Stimulated activated CD8-positive, alpha-beta memory T cell treated with anti-CD3 and anti-CD28 coated beads, Interleukin-15, amount 100 ng/mL, for 1 hour (primary cell): ENCODE data around the gene EML3.
"Not testable (repeated sequence)": the region's sequence is repeated elsewhere in the genome, so short reads cannot be mapped to it uniquely, and the experiment has no call there.

Source experiments
- DNase-seq: peaks from one replicate; pipeline ENCODE4 v3.0.0-alpha.2; 2020; ENCODE audit warnings: low read depth

Gene EML3

DNA sequence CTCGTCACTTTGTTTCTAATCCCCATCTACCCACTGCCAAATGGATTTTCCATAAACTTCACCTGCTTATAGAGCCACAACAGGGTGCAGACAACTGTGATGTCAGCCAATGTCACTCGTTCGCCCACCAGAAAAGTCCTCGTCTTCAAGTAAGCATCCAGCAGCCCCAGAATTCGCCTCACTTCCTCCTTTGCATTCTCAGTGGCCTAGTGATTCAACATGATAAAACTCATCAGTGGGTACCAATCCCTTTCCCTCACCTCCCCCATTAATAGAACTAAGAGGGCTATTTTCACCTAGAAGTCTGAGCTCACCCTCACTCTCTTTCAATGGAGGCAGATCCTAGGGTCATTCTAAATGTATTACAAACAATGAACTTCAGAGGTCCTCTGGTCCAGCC lies 41.7 kb downstream of the EML3 start:
- DNase-seq, result not testable (repeated sequence)

GRCh38 chr11:62569611-62570010 lies 43.0 kb downstream of the EML3 start:
- DNase-seq, result no peak

- no peak for DNase-seq
Measured at GRCh38 chr11:62567018-62567633, 45.4 kb downstream of the EML3 start.

DNA sequence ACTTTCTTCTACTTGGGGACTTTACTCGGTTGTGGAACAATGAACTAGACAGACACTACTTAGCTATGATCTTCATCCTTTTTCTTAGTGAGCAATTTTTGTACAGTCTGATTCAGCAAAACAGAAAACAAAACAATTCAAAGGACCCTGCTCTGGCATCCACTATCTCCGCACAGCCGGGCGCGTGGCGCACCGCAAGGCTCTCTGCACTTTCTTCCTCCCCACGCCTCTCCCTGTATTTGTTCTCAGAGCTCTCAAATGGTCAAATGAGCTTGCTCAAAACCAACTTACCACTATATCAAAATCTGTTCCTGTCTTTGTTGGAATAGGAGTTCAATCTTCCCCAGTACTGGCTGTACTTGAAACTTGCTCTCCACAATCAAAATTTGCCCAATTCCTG lies 46.3 kb downstream of the EML3 start:
- DNase-seq, result no peak

GRCh38 chr11:62565100-62565802 lies 47.3 kb downstream of the EML3 start:
- DNase-seq, result no peak

DNA sequence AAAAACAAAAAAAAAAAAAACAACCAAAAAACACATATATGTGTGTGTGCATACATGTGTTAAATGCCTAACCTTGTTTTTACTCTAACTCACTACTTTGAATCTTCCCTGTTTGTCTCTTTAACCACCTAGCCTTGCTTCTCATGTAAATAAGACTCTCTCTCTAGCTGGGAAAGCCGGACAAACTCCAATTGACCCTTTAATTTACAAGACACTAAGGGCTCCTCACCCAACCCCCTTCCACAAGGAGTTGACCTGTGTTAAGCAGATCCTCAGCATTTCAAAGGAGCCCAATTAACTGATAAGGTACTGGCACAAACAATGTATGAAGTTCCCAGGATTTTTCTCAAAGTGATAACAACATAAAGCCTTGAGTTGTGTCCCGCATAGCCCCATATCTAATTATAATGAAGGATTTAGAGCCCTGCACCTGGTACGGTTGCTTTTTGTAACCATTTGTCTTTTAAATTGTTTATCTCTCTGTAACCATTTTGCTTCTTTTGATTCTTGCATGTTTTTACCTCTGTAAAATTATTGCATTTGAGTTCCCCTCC lies 50.8 kb downstream of the EML3 start:
- DNase-seq, result not testable (repeated sequence)

- peak; percentile 78 for DNase-seq
Measured at GRCh38 chr11:62560566-62561103, 51.9 kb downstream of the EML3 start.

GRCh38 chr11:62559626-62560025 lies 52.9 kb downstream of the EML3 start:
- not testable (repeated sequence) for DNase-seq

GRCh38 chr11:62559204-62559603 lies 53.4 kb downstream of the EML3 start:
- no peak for DNase-seq

- DNase-seq, result no peak
Measured at GRCh38 chr11:62558669-62559068, 53.9 kb downstream of the EML3 start.

GRCh38 chr11:62556875-62557631 lies 55.5 kb downstream of the EML3 start:
- no peak for DNase-seq

DNA sequence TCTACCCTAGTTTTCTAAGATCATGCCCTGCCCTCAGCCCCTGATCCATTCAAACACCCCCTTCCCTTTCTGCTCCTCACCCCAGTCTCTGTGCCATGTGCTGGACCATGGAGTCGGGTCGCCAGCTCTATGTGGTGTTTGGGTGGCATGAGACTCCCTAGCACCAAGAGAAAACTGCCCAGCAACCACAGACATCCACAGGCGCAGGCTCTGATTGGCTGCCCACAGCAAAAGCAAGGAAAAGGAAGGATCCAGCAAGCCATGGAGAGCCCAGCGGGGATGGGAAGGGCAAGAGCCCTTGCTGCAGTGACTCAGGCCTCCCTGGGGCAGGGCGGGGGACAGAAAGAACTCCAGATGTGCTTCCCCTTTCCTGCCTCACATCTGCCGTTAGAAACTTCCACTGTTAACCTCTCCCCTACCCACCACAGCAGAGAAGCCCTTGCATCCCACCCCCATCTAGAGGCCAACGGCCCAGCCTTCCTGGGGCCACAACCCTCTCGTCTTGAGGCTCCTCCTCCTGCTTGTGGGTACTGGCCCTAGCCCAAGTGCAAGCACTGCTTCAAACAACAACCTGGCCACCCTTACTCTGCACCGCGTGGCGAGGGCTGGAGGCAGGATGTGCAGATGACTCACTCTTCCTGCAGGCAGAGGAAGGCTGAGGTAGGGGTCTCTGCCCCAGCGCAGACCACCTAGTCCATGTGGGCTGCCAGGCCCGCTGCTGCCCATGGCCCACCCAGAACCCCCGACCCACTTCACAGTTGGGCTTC lies 56.3 kb downstream of the EML3 start:
- DNase-seq, result peak; percentile 63

GRCh38 chr11:62555464-62556107 lies 57.0 kb downstream of the EML3 start:
- no peak for DNase-seq

- no peak for DNase-seq
Measured at GRCh38 chr11:62554387-62555167, 58.0 kb downstream of the EML3 start.

GRCh38 chr11:62553839-62554361 lies 58.7 kb downstream of the EML3 start:
- no peak for DNase-seq

DNA sequence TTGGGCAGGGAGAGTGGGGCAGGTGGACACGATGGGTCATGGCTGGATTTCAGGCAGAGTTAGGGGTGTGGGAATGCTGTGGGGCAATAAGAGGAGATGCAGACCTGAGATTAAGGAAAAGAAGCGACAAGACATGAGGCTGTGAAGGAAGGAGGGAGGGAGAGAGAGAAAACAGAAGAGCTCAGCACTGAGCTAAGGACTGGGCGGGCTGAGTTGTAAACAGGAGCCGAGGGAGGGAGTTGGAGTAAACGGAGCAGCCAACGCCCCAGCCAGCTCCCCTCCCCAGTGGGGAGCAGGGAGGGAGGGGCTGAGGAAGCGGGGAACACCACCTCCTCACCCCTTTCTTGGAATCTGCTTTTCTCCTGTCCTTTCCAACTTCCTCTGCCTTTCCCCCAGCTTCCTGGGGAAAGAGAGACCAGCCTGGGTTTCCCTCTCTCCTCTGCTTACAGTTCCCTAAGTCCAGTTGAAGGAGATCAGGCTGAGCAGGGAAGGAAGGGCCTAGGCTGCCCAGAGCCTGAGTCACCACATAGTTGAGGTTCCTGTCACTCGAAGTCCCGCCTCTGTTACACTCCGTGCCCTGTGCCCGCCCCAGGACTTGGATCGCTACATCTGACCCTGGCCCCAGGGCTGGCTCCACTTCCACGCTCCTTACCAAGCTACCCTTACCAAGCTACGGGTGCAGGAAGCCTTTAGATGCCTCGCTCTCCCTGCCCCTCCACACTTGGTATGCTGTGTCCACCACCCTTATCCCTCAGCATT lies 59.3 kb downstream of the EML3 start:
- no peak for DNase-seq

DNA sequence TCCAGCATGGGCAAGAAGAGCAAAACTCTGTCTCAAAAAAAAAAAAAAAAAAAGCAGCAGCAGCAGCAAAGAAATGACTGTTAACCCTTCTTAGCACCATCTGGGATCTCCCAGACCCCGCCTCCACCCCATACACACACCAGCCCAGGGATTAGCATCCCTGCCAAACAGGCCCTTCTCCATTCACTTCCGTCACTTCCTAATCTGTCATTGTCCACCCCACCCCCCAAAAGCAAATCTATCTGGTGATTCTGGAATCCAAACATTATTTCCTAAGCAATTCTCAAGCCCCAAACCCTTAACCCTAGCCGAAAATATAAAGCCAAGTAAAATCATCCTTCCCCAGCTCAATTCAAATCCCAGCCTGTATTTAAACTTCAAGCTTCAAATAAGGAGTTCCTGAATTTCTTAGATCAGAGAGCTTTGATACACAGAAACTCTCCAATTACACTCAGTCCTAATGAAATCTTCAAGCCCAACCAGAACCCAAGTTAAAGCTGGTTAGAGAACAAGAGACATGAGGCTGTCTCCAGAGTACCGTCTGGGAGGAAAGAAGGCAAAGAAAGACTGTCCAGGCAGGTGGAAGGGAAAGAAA lies 60.0 kb downstream of the EML3 start:
- no peak for DNase-seq
